NCI-H1092 treated with DMSO at 0.1 percent for 48 hours (cell line): ENCODE measurements around the gene SPECC1.
A peak's percentile ranks its signal among the peaks of the same experiment; 100 is the strongest.
"Not testable (repeated sequence)": the region's sequence is repeated elsewhere in the genome, so short reads cannot be mapped to it uniquely, and the experiment has no call there.

ENCODE experiments used
- DNase-seq: peaks from one replicate; lab custom pipeline; 2025; lab: John Stamatoyannopoulos, UW

Gene SPECC1

DNA sequence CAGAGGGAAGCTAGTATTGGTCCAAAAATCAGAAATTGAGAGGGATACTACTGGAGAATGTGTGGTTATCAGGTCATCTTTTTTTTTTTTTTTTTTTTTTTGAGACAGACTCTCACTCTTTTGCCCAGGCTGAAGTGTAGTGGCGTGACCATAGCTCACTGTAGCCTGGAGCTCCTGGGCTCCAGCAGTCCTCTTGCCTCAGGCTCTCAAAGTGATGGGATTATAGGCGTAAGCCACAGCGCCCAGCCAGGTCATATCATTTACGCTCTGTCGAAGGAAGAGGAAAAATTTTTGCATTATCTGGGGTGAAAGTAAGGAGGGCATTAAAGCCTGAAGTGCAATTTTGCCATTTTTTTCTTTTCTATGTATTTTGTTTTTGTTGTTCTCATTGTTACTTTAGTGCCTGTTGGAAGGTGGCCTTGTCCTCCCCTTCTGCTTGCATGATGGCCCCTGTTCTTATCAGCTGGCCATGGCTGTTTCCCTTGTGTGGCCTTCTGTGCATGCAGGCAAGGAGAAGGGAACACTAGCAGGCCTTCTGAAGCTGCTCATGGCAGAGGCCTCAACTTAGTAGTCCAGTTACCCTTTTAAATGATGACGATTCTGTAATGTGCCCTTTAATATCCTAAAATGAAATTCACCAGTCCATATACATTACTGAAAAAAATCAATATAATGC lies 118.3 kb downstream of the SPECC1 start:
- no peak for DNase-seq

DNA sequence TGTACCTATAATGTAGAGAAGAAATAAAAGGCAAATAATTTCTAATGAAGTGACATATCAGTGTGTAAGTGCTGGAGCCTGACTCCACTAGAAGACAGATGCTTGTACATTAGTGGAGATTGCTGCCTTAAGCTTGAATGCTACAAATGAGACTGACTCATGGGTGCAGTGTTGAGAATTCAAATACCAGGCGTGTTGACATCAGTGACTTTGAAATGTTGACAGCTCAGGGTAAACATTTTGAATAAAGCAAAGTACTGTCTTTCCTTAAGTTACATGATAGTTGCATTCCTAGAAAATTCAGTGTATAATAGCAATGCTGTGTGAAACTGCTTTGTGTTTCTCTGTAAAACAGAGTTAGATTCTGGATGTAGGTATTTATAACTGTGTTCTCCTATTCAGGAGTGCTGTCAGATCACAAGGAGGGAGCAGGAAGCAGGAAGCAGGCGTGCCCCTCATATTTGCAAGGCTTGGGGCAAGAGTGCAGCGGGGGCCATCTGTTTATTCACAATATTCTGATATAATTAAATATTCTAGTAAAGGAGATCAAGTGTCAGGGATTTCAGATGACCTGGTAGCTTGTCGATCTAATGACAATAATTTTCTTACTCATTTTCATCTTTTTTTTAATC lies 119.0 kb downstream of the SPECC1 start:
- DNase-seq = no peak

DNA sequence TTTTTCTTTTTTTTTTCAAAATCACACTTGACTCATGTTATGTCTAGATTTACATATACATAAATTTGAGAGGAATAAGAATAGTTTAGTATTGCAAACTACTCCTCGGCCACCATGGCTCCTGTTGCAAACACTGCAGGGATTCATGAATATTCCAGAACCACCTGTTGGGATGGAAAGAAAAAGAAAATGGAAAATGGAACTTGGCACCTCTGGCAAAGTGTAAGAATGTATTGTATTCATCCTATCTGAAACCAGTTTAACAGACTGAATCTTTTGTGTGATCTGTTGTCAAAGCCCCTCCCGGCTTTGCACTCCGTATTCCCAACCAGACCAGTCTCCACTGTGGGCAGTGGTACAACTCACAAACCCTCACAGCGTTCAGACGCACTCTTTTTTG lies 124.4 kb downstream of the SPECC1 start:
- no peak for DNase-seq

DNA sequence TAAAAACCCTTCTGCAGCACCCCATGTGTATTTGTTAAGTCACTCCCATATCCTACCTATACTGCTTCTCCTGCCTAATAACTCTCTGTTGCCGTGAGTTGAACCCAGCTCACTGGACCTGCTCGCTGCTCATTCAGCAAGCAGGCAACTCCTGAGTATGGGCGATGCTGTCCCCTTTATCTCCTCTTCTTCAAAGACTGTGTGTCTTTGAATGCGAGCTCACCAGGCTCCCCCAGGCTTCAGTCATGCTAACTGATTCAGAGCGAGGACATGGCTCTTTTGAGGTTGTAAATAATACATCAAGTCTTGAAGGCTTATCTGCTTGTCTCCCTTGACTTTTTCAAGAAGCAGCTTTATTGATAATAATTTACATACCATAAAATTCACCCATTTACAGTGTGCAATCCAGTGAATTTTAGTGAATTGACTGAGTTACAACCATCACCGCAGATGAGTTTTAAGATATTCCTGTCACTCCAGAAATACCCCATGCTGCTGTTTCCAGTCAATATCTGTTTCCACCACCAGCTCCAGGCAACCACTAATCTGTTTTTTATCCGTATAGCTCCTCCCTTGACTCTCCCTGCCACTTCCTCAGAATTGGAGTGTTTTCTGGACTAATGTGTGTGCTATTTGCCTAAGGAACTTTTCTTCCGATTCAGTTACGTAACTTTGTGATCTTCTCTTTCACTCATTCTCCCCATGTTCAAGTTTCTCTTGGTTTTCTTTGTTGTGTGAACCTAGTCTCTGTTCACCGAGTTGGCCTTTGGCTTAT lies 132.2 kb downstream of the SPECC1 start:
- no peak for DNase-seq

DNA sequence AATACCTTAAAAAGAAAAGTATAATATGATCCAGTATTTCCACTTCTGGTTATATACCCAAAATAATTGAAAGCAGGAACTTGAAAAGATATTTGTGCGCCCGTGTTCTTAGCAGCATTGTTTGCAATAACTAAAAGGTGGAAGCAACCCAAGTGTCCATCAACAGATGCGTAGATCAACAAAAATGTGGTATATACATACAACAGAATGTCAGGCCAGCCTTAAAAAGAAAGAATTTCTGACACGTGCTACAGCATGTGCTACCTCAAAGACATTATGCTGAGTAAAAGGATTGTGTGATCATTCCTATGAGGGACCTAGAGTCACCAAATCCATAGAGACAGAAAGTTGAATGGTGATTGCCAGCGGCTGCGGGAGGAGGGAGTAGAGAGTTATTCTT lies 133.1 kb downstream of the SPECC1 start:
- no peak for DNase-seq

DNA sequence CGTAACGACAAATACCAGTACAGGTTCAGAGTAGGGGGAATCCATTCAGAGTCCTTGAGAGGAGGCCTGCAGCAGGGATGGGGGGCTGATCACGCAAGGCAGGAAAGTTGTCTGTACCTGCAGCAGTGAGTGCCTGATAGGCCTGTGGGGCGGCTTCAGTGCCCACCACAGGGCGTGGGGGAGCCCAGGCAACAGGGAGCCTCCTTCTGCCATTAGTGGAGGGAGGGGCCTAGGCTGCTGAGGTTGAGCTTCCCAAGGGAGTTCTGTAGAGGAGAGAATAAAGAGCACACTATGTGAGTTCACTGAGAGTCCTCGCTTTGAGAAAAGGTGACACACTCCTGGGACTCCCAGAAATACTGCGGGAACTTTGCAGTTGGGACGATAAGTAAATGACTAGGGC lies 134.6 kb downstream of the SPECC1 start:
- no peak for DNase-seq

DNA sequence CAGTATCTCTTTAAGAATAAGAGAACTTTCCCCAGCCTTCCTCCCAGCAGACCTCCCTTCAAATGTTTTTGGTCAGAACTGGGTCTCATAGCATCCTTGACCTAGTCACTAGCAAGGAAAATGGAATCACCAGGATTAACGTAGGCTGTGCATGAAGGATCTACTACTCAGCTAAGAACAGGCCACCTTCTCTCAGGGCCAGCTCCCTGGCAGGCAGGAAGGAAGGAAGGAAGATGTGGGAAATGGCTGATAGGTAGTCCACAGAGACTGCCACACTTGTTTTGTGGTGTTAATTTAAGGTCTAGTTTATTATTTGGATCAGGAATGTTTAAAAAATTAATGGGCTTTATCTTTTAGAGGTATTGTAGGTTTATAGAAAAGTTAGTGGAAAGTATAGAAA lies 136.4 kb downstream of the SPECC1 start:
- no peak for DNase-seq

DNA sequence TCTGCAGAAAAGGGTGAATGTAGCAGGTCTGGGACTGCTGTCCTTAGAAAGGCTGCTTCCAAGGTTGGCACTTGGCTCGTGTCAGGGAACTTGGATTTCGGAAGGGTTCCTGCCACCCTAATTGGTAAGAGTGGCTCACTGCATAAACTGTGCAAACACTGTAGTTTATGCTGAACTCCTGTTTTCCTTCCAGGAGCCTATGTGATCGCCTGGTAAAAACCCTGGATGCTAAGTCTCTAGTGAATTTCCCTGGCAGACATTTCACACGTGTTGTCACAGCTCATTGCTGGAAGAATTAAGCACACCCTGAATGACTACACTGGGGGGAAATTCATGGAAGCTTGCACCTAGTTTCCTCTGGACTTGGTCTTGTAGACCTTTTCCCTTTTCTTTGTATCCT lies 140.1 kb downstream of the SPECC1 start:
- no peak for DNase-seq

DNA sequence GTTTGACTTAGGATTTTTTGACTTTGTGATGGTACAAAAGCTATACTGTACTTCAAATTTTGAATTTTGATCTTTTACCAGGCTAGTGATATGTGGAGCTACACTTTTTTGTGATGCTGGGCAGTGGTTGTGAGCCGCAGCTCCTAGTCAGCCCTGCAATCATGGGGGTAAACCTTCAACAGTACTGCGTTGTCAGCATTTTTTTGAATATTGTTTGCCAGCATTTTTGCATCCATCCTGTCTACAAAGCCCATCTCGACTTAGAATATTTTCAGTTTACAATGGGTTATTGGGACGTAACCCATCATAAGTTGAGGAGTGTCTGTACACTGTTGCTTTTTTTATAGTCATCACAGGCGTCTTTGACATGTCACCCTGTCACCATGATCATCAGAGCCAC lies 142.0 kb downstream of the SPECC1 start:
- no peak for DNase-seq

DNA sequence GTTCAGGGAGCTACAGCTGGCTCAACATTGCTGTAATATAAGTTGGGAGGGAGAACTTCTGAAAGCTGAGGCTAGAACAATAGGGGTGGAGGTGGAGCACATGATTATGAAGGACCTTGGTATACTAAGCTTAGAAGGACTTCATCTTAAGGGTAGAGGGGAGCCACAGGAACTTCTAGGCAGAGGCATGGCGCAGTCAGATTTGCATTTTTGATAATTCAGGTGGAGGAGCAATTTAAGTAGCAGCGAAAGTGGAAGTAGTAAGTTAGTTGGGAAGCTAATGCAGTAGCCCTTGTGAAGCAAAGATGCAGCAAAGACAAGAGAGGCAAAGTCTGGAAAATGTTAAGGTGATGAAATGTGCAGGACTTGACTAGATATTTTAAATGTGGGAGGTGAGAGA lies 144.1 kb downstream of the SPECC1 start:
- no peak for DNase-seq

DNA sequence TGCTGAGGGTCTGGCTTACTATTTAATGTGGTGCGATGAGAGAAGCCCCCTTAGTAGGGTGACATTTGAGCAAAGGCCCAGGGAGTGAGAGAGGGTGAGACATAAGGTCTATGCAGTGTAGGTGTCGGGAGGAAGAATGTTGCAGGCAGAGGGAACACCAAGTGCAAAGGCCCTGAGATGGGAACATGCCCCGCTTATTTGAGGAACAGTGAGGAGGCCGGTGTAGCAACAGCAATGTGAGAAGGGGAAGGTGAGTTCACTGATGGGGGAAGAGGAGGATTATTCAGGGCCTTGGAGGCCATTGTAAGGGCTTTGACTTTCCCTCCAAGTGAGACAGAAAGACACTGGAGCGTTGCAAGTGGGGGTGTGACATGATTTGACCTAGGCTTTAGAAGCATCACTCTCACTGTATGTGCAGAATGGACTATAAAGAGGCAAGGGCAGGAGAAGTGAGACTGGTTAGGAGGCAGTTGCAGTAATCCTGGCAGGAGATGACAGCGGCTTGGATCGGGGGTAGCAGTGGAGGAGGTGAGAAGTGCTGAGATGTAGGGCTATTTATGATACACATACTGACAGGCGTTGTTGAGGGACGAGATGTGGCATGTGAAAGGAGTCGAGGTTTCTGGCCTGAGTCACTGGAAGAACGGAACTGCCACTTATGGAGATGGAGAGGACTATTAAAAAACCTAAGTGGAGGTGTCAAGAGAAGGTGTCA lies 145.3 kb downstream of the SPECC1 start:
- DNase-seq = no peak

DNA sequence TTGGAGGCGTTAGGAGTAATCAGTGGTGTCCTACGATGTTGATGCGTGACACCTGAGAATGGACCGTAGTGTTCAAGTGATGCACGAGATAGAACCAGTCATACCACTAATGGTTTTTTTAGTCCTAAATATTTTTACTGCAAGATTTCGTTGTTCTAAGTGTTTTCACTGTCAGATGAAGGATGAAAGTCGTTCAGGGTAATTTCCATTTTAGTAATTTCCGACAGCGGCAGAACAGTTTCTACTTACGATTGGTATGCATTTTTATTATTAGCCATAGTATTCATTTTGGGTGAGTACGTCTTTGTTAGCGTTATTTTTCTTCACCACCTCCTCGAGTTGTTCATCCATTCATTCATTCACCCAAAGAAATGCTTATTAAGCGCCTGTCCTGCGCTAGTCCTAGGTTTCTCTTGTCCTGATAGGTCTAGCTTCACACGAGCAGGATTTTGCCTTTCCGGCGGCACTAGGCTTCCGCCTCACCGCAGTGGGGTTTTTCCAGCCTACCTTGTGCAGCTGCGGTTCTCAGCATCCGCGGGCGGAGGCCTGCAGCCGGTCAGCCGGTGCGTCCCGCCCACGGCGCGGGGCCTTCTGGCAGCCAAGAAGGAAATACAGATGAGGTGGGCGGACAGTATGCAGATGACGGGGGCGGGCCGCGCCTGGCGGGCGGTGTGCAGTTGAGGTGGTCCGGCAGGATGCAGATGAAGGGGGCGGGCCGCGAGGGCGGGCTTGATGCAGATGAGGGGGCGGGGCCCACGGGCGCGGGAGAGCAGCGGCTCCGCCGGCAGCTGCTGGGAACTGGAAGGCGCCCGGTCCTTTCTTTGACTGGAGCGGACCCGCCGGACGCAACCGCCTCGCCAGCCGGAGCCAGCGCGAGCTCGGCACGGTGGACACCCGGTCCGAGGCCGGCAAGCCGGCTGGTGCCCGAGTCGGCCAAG lies 146.4 kb downstream of the SPECC1 start:
- peak; percentile 90 for DNase-seq

DNA sequence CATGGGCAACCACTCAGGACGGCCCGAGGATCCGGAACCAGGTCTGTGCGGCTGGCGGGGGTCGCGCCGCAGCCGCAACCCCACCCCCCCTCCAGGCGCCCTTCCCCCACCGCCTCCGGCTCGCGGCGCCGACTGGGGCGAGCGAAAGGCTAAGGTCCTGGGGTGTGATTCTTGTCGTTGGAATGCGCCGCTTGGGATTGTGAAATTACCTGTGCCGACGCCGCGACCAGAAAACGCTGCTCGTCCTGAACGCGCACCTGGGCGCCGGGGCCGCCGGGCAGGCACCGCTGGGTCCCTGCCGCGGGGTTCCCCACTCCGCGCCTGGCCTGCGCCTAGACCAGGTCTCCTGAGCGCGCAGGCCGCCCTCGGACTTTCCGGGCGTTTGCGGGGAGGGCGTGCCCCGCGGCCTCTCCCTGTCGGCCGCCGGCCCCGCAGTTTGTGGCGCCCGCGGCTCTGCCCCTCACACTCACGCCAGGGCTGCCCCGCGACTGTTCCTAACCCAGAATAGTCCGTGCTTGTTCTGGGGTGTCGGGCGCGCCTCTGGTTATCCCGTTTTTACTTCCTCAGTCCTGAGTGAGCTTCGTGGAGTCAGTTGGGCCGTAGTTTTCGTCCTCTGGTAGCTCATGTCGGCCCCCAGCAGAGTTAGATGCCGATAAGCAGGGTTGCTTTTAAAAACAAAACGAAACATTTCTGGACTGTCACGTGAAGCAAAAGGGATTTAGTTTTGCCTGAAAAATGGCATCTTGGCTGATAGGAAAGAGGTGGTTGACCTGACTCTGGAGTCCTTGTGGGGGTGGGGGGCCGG lies 147.2 kb downstream of the SPECC1 start:
- peak; percentile 23 for DNase-seq

DNA sequence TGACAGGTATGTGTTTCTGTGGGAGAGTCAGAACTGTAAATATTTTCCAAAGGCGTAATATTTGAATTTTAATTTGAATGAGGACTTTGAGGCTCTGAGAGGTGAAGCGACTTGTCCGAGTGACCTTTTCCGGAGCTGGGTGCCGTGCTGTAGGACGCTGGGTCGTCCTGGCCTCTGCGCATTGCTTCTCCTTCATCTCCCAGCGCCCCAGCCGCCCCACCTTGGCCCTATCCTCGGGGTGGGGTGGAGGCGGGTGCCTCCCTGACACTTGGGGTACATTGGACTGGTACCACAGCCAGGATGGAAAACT lies 147.8 kb downstream of the SPECC1 start:
- DNase-seq = no peak

DNA sequence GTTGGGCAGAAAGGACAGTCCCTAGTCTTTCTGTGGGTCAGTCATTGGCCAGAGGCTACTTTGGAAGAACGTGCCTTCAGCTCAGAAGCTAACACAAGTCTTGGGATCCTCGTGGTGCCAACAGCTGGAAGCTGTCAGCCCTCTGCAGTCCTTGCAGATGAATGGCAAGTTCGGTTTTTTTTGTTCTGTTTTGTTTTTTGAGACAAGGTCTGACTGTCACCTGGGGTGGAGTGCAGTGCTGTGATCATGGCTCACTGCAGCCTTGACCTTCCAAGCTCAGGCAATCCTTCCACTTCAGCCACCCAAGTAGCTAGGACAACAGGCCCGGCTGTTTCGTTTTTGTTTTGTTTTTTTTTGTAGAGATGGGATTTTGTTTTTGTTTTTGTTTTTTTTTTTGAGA lies 149.4 kb downstream of the SPECC1 start:
- no peak for DNase-seq

DNA sequence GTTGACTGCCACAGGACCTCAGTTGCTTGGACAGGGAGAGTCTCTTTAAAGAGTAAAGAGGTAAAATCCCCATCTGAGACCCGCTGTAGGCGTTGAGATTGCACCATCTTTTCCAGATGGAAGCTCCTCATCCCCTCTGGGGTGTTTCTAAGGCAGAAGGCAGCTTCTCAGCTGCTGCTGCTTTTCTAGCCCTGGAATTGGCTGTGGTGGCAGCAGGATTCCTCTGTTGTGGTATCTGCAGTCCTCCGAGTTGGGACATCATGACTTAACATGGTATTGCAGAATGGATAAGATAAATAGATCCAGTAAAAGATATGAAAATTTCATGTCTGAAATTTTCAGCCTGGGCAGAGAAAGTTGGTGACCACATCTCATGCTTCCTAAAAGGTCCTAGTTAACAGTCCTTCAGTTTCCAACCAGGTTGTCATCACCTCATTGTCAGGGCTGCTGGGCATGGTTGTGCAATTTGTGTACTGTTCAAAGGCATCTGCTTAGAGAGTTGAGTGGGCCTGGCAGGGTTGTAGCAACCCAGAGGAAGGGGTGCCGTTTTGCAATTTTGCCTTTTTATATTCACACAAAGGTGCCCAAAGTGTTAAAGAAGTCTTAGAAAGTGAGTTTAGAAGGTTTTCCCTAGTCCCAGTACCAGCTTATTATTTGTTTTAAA lies 150.4 kb downstream of the SPECC1 start:
- DNase-seq = no peak

DNA sequence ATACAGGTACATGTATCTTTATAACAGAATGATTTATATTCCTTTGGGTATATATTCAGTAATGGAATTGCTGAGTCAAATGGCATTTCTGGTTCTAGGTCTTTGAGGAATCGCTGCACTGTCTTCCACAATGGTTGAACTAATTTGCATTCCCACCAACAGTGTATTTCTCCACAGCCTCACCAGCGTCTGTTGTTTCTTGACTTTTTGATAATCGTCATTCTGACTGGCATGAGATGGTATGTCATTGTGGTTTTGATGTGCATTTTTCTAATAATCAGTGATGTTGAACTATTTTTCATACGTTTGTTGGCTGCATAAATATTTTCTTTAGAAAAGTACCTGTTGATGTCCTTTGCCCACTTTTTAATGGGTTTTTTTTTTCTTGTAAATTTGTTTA lies 156.4 kb downstream of the SPECC1 start:
- DNase-seq = not testable (repeated sequence)

DNA sequence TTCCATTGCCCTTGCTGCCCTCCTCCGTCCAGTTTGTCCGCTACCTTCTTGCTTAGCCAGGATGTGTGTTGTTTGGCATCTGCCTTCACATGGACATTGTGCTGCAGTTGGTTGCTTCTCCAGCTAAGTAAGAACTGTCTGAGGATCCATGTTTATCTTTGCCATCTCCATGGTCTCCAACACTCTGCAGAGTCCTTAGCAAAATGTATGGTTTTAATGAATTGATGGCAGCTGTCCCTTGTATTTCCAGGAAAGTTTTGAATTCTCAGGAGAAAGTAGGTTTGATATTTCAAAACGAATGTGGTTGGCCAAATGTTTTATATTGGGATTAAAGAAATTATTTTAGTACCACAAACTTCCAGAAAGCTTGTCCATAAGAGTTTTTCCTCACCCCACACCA lies 160.9 kb downstream of the SPECC1 start:
- no peak for DNase-seq

DNA sequence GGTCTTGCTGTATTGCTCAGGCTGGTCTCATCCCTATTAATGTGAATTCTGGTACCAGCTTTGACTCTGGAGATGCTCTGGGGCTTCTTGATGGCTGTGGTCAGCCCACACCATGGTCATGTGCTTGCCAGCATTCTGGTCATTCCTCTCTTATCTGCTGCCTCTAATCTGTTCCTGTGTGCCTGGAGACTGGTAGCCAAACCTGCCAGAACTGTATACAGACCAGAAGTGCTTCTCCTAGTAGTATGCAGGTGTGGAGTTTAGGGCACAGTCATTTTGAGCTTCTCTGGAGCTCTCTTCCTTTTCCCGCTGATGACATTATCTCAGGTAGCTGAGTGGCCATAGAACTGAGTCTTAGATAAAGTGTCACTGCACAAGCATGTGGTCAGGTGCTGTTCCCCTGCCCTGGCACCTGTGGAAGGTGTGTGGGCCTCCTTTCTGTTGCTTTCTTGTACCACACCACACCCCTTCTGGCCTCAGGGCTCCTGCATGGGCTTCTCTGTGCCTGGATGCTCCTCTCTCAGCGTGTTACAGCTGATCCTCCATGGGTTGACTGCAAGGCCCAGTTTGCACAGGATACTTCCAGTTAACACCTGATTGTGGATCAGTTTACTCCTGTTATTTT lies 162.7 kb downstream of the SPECC1 start:
- DNase-seq = no peak

DNA sequence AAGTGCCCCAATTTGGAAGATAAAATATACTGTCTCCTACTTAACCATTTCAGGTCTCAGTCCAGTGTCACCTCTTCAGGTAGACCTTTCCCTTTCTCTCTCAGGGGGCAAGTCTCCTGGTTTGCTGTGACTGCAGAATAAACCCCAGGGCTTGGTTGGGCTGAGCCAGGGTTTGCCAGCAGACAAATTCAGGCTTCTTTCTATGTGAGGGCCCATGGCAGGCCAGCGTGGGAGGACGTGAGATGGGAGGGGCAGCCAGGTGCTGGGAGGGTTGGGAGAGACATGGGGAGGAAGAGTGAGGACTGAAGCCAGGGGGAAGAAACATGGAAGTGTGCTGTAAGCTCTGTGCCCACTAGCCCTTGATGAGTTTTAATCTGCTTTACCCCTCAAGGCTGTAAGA lies 163.2 kb downstream of the SPECC1 start:
- no peak for DNase-seq
